GM21515 (cell line): ENCODE results near the gene PRKAA2.
A peak's percentile ranks its signal among the peaks of the same experiment; 100 is the strongest.

Experiments
- ATAC-seq: cut with Tn5 transposase; IDR thresholded peaks from one replicate; pipeline ENCODE4 v1.9.1; 2021; ENCODE audit not compliant: unreplicated experiment

The PRKAA2 gene

DNA sequence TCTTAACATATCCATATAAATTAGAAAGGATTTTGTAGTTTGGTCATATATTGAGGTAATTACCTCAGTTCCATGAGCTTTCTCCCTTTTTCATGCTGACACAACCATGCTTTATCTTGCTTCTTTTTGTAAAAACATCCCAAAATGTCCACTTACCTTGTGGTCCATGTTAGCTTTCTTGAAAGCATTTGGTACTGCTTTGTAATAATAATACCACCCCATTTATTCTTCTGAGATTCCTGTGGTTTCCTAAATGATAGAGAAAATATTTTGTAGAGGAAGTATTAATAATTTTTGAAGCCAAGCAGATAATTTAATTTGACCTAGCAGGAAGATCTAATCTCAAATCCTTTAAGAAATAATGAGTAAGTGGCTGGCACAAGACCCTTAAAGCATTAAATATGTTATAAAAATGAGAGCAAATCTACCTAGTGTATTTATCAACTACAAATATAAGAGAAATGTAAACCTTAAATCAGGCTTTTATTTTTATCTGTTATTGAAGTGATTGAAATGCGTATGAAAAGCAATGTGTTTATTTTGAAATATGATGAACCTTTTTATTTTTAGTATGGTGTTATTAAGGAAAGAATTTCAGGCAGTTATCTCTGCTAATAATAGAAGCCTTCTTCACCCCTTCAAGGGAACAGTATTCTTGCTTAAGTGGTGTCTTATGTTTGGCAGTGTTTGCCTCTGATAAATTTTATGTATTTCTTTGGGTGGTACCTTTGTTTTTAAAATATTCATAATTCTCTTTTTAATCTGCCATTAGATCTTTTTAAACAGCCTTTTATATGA is 9.2 kb downstream of the PRKAA2 start:
- no peak for ATAC-seq

DNA sequence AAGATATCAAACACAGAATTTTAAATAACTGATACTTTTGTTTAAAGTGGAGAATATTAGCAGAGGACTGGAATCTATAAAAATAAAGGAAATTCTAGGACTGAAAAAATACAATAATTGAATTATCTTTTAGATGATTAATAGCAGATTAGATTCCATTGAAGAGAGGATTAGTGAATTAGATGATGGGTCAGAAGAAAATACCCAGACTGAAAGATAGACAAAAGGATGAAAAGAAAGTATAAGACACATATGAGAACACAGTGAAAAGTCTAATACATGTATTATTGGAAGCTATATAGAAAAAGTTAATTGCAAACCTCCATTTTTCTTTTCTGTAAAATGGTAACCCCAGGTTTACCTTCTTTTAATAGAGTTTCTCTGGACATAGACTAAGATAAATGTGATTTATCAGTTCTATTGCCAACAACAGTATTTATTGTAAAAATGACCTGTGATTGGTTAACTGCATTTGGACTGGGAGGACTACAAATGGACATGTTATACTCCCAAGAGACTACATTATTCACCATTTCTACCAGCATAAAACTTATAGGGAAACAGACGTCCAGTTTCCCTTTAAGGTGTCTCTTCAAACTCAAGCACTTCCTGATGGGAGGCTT is 11.0 kb downstream of the PRKAA2 start:
- no peak for ATAC-seq

DNA sequence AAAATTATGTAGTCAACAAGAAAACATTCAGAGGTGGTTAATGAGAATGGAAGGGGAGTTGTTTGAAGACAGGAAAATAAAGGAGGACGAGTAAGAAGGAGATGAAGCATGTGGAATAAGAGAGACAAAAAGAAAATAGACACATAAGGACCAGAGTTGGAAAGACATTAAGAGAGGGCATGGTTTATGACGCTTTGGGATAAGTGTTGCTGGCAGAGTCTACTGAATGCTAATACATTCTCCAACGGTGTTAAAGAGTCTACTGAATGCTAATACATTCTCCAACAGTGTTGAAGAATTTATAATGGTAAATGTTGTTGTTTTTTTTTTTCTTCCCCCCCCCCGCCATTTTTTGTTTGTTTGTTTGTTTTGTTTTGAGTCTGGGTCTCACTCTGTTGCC is 13.1 kb downstream of the PRKAA2 start:
- ATAC-seq, result no peak

DNA sequence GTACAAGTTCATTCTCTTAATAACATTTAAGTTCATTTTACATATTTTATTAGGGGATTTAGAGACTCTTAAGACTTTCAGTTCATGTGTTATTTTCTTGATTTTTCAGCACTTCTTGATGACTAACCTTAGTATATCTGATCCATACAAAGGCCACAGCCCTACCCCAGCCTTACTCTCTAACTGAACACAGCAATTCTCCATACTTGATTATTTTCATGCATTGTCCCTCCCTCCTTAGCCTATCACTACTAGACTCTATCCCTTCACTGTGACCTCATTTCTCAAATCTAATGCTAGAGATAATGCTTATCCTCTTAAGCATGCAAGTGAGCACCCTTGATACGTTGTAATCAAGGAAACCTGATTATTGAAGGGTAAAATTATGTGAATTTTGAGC is 15.2 kb downstream of the PRKAA2 start:
- no peak for ATAC-seq

DNA sequence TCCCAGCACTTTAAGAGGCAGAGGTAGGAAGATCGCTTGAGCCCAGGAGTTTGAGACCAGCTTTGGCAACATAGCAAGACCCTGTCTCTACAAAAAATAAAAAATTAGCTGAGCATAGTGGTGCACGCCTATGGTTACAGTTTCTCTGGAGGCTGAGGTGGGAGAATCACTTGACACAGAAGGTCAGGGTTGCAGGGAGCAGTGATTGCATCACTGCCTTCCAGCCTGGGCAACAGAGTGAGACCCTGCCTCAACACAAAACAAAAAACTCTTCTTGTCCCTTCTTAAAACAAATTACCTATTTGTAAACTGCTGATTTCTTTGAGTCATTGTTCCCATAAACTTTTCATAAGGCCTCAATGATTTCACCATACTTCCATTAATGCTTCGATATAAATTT is 18.7 kb downstream of the PRKAA2 start:
- ATAC-seq, result no peak

DNA sequence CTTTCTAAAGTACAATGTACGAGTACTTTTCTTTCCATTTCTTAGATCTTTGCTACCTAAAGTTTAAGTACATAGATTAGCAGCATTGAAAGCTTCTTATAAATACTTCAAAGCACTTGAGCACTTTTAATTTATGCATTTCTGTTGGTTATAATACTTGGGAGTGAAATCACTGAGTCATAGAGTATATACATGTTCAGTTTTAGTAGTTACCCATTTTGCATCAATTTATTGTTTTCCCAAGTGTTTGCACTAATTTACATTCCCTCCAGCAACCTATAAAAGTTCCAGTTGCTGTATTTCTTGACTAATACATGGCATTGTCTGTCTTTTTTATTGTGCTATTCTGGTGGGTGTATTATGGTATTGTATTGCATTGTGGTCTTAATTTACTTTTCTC is 20.3 kb downstream of the PRKAA2 start:
- no peak for ATAC-seq

DNA sequence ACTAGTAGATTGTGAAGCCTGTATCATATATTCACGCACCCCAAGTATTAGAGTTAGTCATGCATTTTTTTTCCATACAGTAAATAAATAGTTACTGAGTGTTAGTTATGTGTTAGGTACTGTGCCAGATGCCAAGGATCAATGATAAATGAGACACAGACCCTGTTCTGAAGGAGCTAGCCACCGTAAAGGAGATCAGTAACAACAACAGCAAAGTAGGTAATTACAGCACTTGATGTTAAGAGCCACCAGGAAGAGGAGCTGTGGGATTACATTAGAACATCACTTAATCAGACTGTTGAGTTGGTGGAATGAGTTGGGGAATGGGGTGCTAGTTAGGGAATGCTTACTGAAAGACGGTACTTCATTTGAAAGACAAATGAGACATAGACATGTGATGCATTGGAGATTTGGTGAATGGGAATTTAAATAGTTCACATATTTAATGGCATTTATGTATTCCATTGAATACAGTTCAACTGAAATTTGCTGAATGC is 21.0 kb downstream of the PRKAA2 start:
- ATAC-seq, result no peak

DNA sequence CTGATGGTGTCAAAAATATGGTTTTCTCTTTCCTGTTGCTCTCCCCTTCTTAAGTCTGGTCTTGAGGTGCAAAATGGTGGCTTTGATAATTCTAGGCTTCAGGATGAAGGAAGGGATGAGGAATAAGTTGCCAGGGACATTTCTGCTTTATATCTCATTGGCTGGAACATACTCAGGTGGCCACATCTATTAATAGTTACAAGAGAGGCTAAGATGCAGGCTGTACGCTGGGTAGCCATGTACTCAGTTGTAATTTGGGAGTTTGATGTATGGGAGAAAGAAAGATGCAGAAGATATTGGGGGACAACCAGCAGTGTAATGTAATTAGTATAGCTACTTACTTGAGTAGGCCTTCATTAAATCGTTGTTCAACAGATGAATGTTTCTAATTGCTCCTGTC is 25.2 kb downstream of the PRKAA2 start:
- no peak for ATAC-seq

DNA sequence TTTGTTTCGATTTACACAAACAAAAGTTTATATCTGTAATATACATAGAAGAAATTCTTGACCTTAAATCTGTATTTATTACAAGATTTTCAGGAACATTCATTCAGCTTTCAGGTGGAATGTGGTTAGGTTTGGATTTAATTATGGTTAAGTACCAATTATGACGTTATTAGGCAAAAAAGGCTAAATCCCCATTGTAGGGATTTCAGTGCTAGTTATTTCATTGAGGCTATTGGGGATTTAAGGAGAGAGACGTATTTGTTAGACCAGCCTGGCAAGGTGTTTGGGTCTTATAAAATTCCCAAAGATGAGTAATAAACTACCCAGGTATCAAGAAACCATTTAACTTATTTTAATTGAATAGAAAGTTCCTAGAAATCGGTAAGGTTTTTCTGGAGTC is 26.0 kb downstream of the PRKAA2 start:
- ATAC-seq, result no peak

DNA sequence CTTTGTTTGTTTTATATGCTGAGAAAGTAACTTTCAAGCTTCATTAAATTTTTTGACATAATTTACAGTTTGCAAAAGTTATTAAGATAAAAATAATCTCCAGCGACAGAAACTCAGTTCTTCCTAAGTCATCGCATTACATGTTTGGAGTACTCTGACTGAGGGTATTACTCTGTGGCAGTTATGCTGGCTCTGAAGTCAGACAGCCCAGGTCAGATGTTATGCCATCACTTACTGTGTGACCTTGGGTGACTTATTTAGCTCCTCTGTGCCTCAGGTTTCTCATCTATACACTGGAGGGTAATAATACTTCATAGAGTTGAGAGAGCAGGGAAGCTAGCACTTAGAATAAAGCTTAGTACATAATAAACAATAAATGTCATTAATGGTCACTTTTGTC is 26.4 kb downstream of the PRKAA2 start:
- ATAC-seq, result no peak

DNA sequence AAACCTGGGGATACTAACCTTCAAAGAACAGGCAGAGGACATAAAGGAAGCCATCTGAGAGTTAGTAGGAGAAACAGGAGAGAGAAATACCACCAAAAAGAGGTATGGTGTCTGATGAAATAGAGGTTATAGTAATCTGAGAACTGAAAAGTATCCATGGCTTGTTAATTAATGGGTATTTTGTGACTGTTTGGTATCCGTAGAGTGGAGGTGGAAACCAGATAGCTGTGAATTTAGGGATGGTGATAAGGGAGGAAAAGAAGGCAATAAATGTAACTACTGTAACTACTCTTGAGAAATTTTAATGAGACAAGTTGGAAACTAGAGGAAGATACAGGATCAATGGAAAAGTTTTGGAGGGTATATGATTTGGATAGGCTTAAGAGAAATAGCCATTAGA is 27.5 kb downstream of the PRKAA2 start:
- ATAC-seq, result no peak

DNA sequence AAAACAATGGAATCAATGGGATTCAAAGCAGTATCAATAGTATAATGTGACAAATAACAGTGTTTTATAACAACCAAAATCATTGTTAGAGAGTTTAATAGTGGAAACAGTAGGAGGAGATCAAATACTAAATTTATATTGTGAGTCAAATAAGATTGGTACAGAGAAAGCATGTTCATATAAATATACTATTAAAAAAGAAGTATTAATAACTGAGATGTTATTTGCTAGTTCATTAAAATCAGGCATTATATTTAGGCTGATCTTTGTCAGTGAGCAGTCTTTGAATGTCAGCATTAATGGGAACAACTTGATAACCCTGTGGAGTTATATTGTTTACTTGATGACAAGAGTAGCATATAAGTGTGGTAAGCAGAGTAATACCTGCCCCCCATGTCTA is 30.6 kb downstream of the PRKAA2 start:
- ATAC-seq, result no peak

DNA sequence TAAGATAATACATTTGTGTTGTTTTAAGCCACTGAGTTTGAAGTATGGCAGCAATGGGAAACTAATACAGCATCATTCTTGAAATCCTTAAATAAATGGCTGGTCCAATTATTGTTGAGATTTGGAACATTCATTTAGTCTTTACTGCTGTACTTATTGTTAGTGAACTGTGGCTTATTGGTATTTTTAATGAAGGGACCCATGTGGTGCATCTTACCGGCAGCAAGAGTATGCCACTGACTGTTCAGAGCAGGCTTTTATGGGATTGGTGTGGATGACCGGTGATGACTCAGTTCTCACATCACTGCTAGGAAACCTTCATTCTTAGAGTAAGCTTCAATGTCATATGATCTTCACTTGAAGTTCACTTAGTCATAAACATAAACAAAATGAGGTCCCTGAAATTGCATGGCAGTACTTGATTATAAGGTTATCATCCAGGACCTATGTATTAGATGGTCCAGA is 31.5 kb downstream of the PRKAA2 start:
- ATAC-seq, result no peak

DNA sequence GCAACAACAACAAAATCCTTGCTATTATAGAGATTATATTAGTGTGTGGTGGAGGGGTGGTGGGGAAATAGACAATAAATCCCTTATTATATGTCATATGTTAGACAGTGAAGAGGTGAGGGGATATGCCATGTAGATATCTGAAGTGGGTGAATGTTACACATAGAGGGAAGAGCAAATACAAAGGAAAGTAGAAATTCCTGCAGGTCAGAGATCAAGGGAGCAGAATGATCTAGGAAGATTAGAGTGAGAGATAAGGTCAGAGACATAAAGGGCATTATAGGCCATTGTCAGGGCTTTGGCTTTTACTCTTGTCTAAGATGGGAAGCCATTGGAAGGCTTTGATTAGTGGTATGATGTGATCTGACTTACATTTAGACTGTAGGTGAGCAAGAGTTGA is 38.5 kb downstream of the PRKAA2 start:
- ATAC-seq, result no peak

DNA sequence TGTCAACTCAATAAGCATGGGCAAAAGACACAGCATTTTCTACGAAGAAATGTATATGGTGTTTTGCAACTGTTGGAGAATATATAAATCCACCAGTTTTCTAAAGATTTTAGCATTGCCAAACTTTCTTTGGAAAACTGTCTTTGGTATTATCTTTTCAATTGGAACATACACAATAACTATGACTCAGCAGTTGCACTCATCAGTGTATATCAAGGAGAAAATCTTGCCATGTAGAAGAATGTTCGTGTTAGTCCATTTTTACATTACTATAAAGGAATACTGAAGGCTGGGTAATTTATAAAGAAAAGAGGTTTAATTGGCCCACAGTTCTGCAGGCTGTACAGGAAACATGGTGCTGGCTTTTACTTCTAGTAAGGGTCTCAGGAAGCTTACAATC is 41.1 kb downstream of the PRKAA2 start:
- no peak for ATAC-seq

DNA sequence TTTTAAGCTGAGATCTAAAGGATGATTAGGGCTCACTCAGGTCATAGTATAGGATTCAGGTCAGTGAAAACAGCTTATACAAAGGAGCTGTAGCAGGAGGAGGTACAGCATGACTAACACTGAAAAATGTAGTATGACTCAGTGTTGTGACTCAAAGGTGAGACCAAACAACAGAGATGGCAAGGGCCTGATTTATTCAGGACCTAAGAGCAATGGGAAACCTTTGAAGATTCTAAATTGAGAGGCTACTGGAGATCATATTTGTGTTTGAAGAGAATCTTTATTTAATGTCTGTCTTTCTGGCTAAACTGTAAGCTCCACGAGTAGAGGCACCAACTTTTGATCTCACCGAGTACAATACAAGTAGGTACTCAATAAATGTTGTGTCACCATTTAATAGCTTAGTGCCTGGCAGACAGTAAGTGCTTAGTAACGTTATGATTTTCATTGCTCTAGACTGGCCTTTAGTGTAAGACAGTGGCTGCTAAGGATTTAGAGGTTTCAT is 43.5 kb downstream of the PRKAA2 start:
- ATAC-seq, result no peak

DNA sequence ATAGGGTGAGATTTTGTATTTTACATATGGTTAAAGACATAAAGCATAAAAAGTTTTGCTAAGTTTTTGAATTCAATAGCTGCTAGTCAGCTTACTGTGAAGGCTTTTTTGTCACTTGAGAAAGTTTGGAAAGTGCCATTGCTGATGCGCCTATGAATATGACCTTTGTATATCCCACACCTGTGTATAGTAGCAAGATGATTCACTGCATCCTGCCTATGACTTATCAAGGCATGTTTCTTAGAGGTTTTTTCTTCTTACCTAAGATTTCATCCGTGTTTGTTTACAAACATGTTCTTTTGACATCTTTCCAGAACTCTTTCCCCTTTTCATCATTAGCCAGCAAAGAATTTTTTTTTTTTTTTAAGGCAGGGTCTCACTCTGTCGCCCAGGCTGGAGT is 51.5 kb downstream of the PRKAA2 start:
- ATAC-seq, result no peak

DNA sequence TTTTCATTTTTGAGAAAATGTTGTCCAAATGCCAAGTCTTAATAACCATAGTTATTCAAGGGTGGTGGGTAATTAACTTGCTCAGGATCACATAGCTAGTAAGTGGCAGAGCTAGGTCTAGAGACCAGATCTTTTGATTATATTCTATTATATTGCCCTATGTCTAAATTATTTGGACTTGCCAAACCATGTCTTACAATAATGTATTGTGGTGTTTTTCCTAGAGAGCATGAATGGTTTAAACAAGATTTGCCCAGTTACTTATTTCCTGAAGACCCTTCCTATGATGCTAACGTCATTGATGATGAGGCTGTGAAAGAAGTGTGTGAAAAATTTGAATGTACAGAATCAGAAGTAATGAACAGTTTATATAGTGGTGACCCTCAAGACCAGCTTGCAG is 58.6 kb downstream of the PRKAA2 start:
- ATAC-seq, result no peak

DNA sequence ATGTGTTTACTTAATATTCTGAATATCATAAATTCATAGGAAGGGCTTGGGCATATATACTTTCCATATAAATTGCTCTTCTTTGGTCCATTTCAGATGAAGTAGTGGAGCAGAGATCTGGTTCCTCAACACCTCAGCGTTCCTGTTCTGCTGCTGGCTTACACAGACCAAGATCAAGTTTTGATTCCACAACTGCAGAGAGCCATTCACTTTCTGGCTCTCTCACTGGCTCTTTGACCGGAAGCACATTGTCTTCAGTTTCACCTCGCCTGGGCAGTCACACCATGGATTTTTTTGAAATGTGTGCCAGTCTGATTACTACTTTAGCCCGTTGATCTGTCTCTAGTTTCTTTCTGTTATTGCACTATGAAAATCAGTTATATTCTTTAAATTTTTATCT is 62.3 kb downstream of the PRKAA2 start:
- ATAC-seq, result no peak

DNA sequence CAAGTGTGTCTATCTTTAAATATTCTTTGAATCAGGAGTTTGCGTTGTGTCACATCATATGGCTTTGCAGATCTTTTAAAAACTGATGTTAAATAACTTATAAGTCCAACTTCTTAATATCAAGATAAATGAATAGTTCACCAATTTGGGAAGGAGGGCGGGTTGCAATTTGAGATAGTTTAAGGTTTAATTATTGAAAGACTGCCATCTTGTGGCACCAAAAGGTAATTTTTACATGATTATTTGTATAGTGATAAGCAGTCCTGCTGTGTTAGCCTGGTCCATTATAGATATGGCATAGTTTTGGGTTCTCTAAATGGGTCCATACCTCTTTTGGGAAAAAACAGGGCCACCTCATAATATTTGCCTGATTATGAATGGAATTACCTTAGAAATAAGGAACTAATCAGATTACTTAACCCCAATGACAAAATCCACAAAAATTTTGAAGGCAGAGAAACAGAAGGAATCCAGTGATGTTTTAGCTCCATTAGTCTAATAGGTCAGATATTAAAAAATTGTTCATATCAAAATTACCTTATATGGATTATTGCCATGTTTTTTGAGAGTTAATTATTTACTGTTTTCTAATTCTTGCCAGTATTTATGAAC is 64.3 kb downstream of the PRKAA2 start:
- ATAC-seq, result peak; percentile 78

DNA sequence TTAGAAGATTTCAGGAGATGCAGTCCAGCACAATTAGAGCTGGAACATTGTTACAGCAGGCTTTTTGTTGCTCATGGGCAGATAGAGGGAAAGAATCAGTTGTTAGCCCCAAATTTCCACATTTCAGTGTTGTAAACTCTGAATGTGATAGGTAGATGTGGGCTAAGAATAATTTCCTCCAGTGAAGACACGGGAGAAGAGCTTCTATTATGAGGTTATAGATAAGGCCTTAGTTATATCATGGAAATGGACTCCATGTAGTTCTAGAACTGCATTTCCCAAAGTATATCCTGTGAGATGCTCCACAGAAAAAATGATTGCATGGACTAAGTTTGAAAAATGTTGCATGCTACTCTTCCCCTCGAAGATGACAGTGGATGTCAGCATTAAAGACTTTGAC is 64.9 kb downstream of the PRKAA2 start:
- ATAC-seq, result no peak

DNA sequence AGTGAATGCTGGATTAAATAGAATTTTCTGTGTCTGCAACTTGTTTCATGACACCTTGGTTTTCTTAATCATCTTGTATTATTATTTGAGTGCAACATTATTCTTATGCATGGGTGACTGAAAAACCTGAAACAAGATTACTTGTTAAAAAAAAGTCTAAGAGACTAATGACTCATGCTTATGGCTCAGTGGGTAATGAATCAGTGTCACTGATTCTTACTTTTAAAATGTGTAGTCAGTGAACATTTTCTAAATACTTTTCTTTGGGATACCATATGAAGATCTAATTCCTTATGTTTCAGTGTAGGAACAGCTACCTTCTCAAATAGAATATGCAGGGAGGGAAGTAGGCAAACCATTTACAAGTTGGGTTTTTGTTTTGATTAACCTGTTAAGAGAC is 65.5 kb downstream of the PRKAA2 start:
- ATAC-seq, result no peak
